HEK293T (cell line): ENCODE measurements around the gene CACNA1E.

Experiments used
- CTCF ChIA-PET: fragments of 350-600 bp; formaldehyde crosslinking; extraction: SDS; loops from one replicate; lab custom pipeline; 2021; ENCODE audit warnings: antibody characterized with exemption, inconsistent platforms; lab: Yijun Ruan, JAX
- POLR2A ChIA-PET: fragments of 350-600 bp; formaldehyde crosslinking; extraction: SDS; loops from one replicate; lab custom pipeline; 2020; ENCODE audit warnings: antibody characterized with exemption, inconsistent platforms; lab: Yijun Ruan, JAX
- DNase-seq: peaks from one replicate; pipeline ENCODE4 v3.0.0; 2012; ENCODE audit warnings: mixed read lengths; ENCODE audit errors: extremely low spot score
- ARNT ChIP-seq: fragments of 450-650 bp; IDR thresholded peaks from 2 replicates; pipeline ENCODE4 v1.6.1; 2017; ENCODE audit warnings: mild to moderate bottlenecking
- BHLHE40 ChIP-seq: fragments of 450-650 bp; IDR thresholded peaks from 2 replicates; pipeline ENCODE4 v1.6.1; 2016; ENCODE audit warnings: mild to moderate bottlenecking, moderate library complexity, borderline replicate concordance
- CTBP1 ChIP-seq: fragments of 450-650 bp; IDR thresholded peaks from 2 replicates; pipeline ENCODE4 v1.6.1; 2016; ENCODE audit warnings: borderline replicate concordance
- ELF4 ChIP-seq: fragments of 450-650 bp; IDR thresholded peaks from 2 replicates; pipeline ENCODE4 v1.6.1; 2017; ENCODE audit warnings: antibody characterized with exemption
- FOXA1 ChIP-seq: fragments of 450-650 bp; IDR thresholded peaks from 2 replicates; pipeline ENCODE4 v1.6.1; 2016; ENCODE audit warnings: mild to moderate bottlenecking
- FOXK2 ChIP-seq: fragments of 450-650 bp; IDR thresholded peaks from 2 replicates; pipeline ENCODE4 v1.6.1; 2016; ENCODE audit warnings: mild to moderate bottlenecking
- FOXM1 ChIP-seq: fragments of 450-650 bp; IDR thresholded peaks from 2 replicates; pipeline ENCODE4 v1.6.1; 2017; ENCODE audit warnings: mild to moderate bottlenecking, borderline replicate concordance
- HDGF ChIP-seq: fragments of 450-650 bp; IDR thresholded peaks from 2 replicates; pipeline ENCODE4 v1.6.1; 2017; ENCODE audit warnings: antibody characterized with exemption, borderline replicate concordance
- L3MBTL2 ChIP-seq: fragments of 450-650 bp; conservative IDR thresholded peaks from 2 replicates; pipeline ENCODE4 v1.6.1; 2016; ENCODE audit warnings: mild to moderate bottlenecking
- LEF1 ChIP-seq: fragments of 450-650 bp; IDR thresholded peaks from 2 replicates; pipeline ENCODE4 v1.6.1; 2017; ENCODE audit warnings: mild to moderate bottlenecking, borderline replicate concordance
- NFRKB ChIP-seq: fragments of 450-650 bp; IDR thresholded peaks from 2 replicates; pipeline ENCODE4 v1.6.1; 2016; ENCODE audit warnings: mild to moderate bottlenecking, moderate library complexity
- SP1 ChIP-seq: fragments of 450-650 bp; IDR thresholded peaks from 2 replicates; pipeline ENCODE4 v1.6.1; 2017
- SUZ12 ChIP-seq: fragments of 450-650 bp; IDR thresholded peaks from 2 replicates; pipeline ENCODE4 v1.6.1; 2016; ENCODE audit warnings: mild to moderate bottlenecking
- TARDBP ChIP-seq: fragments of 450-650 bp; IDR thresholded peaks from 2 replicates; pipeline ENCODE4 v1.6.1; 2016
- ZNF384 ChIP-seq: fragments of 450-650 bp; IDR thresholded peaks from 2 replicates; pipeline ENCODE4 v1.6.1; 2016
- TF ChIP-seq, protein P1 (sequence below): fragments of 450-650 bp; IDR thresholded peaks from 2 replicates; pipeline ENCODE4 v1.6.1; 2016

Gene CACNA1E

GRCh38 chr1:181647314-181648035, 164.2 kb downstream of the CACNA1E start:
- POLR2A ChIA-PET = no interaction called here
- CTCF ChIA-PET = interaction anchor here (0.6 kb wide), 1 partner anchor 1955 kb away, joined by 3 read pairs; no protein-coding TSS in a partner anchor
- TF ChIP-seq HDGF = no peak
- TF ChIP-seq, protein P1, sequence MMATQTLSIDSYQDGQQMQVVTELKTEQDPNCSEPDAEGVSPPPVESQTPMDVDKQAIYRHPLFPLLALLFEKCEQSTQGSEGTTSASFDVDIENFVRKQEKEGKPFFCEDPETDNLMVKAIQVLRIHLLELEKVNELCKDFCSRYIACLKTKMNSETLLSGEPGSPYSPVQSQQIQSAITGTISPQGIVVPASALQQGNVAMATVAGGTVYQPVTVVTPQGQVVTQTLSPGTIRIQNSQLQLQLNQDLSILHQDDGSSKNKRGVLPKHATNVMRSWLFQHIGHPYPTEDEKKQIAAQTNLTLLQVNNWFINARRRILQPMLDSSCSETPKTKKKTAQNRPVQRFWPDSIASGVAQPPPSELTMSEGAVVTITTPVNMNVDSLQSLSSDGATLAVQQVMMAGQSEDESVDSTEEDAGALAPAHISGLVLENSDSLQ = 0 out of 2 replicates have a peak, but pooled peaks have one; percentile 6
- DNase-seq = no peak

GRCh38 chr1:181651276-181651675, 168.0 kb downstream of the CACNA1E start:
- DNase-seq = no peak
- POLR2A ChIA-PET = no interaction called here
- TF ChIP-seq ELF4 = no peak
- CTCF ChIA-PET = no interaction called here

DNA sequence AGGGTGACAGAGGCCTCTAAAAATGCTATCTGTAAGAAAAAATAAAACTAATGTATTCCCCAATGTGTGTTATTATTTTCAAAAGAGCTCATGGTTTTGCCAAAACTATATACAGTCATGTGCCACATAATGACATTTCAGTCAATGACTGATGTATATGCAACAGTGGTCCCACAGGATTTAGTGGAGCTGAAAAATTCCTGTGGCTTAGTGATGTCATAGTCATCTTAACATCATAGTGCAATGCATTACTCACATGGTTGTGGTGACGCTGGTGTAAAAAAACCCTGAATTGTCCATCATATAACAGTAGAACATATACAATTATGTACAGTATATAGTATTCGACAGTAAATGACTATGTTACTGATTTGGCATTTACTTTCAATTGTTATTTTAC, 172.4 kb downstream of the CACNA1E start:
- CTCF ChIA-PET = no interaction called here
- DNase-seq = no peak
- POLR2A ChIA-PET = no interaction called here
- TF ChIP-seq FOXA1 = no peak
- TF ChIP-seq CTBP1 = no peak
- TF ChIP-seq FOXK2 = no peak
- no peak for TF ChIP-seq BHLHE40
- TF ChIP-seq FOXM1 = no peak

- POLR2A ChIA-PET = no interaction called here
- CTCF ChIA-PET = no interaction called here
These were observed 173.2 kb downstream of the CACNA1E start for GRCh38 chr1:181656491-181656890.

GRCh38 chr1:181658581-181658980, 175.3 kb downstream of the CACNA1E start:
- no peak for DNase-seq
- CTCF ChIA-PET = no interaction called here
- no peak for TF ChIP-seq ELF4
- POLR2A ChIA-PET = no interaction called here

More at GRCh38 chr1:181656491-181656890, 173.2 kb downstream of the CACNA1E start:
- TF ChIP-seq FOXA1 = no peak
- TF ChIP-seq LEF1 = no peak
- no peak for TF ChIP-seq L3MBTL2
- TF ChIP-seq, protein P1 = no peak
- no peak for TF ChIP-seq SUZ12
- TF ChIP-seq ZNF384 = no peak
- TF ChIP-seq HDGF = no peak
- TF ChIP-seq TARDBP = no peak
- TF ChIP-seq ARNT = no peak
- no peak for TF ChIP-seq SP1
- no peak for TF ChIP-seq CTBP1
- no peak for TF ChIP-seq ELF4
- no peak for TF ChIP-seq BHLHE40
- TF ChIP-seq FOXM1 = no peak
- no peak for TF ChIP-seq NFRKB
- TF ChIP-seq FOXK2 = no peak
- DNase-seq = no peak

- TF ChIP-seq LEF1 = no peak
- no peak for TF ChIP-seq SUZ12
- TF ChIP-seq ZNF384 = no peak
- no peak for TF ChIP-seq TARDBP
- TF ChIP-seq ARNT = no peak
- no peak for TF ChIP-seq FOXK2
- TF ChIP-seq NFRKB = no peak
- ChIA-PET POLR2A (no interaction called here), CTCF (no interaction called here)
- DNase-seq = no peak
These were observed 176.1 kb downstream of the CACNA1E start for GRCh38 chr1:181659321-181659957.

DNA sequence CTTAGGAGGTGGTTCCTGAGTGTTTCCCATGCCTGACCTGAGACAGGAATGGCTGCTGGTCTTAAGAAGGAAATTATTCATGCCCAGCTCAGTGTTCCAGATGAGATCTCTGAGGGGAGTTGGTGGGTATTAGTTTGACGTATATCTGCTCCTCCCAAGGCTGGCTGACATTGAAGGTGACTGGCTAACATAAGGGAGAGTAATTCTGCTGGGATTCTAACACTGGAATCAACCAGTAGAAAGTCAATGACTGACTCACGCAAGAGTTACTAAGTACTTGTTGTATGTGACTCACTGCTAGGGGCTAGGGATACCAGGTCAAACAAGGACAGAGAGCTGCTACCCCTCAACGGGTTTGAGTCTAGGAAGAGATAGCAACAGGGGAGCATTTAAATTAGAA, 177.3 kb downstream of the CACNA1E start:
- ChIA-PET POLR2A (no interaction called here), CTCF (no interaction called here)
- DNase-seq = no peak
- TF ChIP-seq NFRKB = no peak
- TF ChIP-seq SUZ12 = no peak
- TF ChIP-seq, protein P1 = no peak
- TF ChIP-seq FOXK2 = no peak
- no peak for TF ChIP-seq FOXA1
- no peak for TF ChIP-seq CTBP1
- TF ChIP-seq L3MBTL2 = no peak
- no peak for TF ChIP-seq ZNF384
- no peak for TF ChIP-seq FOXM1
- TF ChIP-seq BHLHE40 = no peak
- TF ChIP-seq ELF4 = no peak
- TF ChIP-seq HDGF = no peak
- no peak for TF ChIP-seq LEF1
- no peak for TF ChIP-seq TARDBP
- no peak for TF ChIP-seq ARNT
- no peak for TF ChIP-seq SP1
